GM12892 (cell line): Measurements from ENCODE around the gene DAZAP2.

Source experiments
- POLR2A ChIP-seq: IDR thresholded peaks from 2 replicates; pipeline ENCODE4 v1.6.1; 2011; ENCODE audit warnings: low read depth, low read length, control low read depth
- POLR2AphosphoS5 ChIP-seq: IDR thresholded peaks from 2 replicates; pipeline ENCODE4 v1.6.1; 2011; ENCODE audit warnings: low read depth, low read length, control low read depth

GRCh38 chr12:51192284-51192671, 46.3 kb upstream of the DAZAP2 start:
- no peak for TF ChIP-seq POLR2A
- no peak for TF ChIP-seq POLR2AphosphoS5
